ENCODE measurements around the gene ANKRD27. TPM values are rescaled to one million over a fixed set of nuclear protein-coding genes. Genes with fewer than 3 reads are reported as not detected.

The ANKRD27 gene
- polyA plus RNA-seq, 4 donors, result 11.2 to 24.0 (median 13.5) TPM

Other genes with a start within 250 kb of the ANKRD27 start
- gene PDCD5, start 94.0 kb downstream of the ANKRD27 start, polyA plus RNA-seq, result 100 to 1,000 TPM in 3 of 4 donors, 10 to 100 TPM in 1; 47.8 to 114 (median 105) TPM
- under 1 TPM in 2 of 4 donors, not detected in 2; 0.04 to 0.10 TPM for gene RGS9BP, start 668 bp upstream of the ANKRD27 start, polyA plus RNA-seq
- gene NUDT19, start 16.6 kb upstream of the ANKRD27 start, polyA plus RNA-seq, result 10 to 100 TPM in 1 of 4 donors, 1 to 10 TPM in 3; 7.0 to 13.9 (median 9.6) TPM
- gene TDRD12, start 44.6 kb upstream of the ANKRD27 start, polyA plus RNA-seq, result under 1 TPM in 3 of 4 donors, not detected in 1; 0.12 to 0.46 (median 0.22) TPM
- gene SLC7A9, start 194.6 kb upstream of the ANKRD27 start, polyA plus RNA-seq, result 100 to 1,000 TPM in 1 of 4 donors, 10 to 100 TPM in 3; 20.8 to 176 (median 50.9) TPM

All from small intestine (tissue), 4 donors.